PFSK-1 (cell line): ENCODE results near the gene MX2.

ENCODE experiments used
- FOXP2 ChIP-seq: optimal IDR thresholded peaks from 2 replicates; pipeline ENCODE3; 2011; ENCODE audit warnings: borderline replicate concordance, control low read depth, inconsistent platforms; ENCODE audit not compliant: insufficient read depth; ENCODE audit errors: extremely low read length, extremely low read depth
- POLR2AphosphoS5 ChIP-seq: IDR thresholded peaks from 2 replicates; pipeline ENCODE4 v1.6.1; 2012; ENCODE audit warnings: low read depth, mild to moderate bottlenecking, control low read depth, low read length, moderate library complexity
- SIN3A ChIP-seq: IDR thresholded peaks from 2 replicates; pipeline ENCODE4 v1.6.1; 2012; ENCODE audit warnings: mild to moderate bottlenecking, low read length, moderate library complexity, borderline replicate concordance; ENCODE audit not compliant: insufficient read depth
- TAF1 ChIP-seq: IDR thresholded peaks from 2 replicates; pipeline ENCODE4 v1.6.1; 2012; ENCODE audit warnings: low read length, control low read depth, borderline replicate concordance; ENCODE audit not compliant: insufficient read depth
- TF ChIP-seq, protein P1 (sequence below), 2 experiments: IDR thresholded peaks; 2 replicates each; pipeline versions ENCODE4 v1.6.1 to v1.8.0; 2011 to 2012; ENCODE audit warnings: low read depth in 2 of 2, low read length in 2 of 2, control low read depth in 1 of 2, inconsistent platforms in 1 of 2, mild to moderate bottlenecking in 1 of 2, moderate library complexity in 1 of 2; ENCODE audit not compliant: insufficient read depth in 1 of 2

MX2 gene

GRCh38 chr21:41432562-41433460, 71.0 kb downstream of the MX2 start:
- TF ChIP-seq, protein P1, sequence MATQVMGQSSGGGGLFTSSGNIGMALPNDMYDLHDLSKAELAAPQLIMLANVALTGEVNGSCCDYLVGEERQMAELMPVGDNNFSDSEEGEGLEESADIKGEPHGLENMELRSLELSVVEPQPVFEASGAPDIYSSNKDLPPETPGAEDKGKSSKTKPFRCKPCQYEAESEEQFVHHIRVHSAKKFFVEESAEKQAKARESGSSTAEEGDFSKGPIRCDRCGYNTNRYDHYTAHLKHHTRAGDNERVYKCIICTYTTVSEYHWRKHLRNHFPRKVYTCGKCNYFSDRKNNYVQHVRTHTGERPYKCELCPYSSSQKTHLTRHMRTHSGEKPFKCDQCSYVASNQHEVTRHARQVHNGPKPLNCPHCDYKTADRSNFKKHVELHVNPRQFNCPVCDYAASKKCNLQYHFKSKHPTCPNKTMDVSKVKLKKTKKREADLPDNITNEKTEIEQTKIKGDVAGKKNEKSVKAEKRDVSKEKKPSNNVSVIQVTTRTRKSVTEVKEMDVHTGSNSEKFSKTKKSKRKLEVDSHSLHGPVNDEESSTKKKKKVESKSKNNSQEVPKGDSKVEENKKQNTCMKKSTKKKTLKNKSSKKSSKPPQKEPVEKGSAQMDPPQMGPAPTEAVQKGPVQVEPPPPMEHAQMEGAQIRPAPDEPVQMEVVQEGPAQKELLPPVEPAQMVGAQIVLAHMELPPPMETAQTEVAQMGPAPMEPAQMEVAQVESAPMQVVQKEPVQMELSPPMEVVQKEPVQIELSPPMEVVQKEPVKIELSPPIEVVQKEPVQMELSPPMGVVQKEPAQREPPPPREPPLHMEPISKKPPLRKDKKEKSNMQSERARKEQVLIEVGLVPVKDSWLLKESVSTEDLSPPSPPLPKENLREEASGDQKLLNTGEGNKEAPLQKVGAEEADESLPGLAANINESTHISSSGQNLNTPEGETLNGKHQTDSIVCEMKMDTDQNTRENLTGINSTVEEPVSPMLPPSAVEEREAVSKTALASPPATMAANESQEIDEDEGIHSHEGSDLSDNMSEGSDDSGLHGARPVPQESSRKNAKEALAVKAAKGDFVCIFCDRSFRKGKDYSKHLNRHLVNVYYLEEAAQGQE (IDR thresholded peaks at IDR 0.05; ENCODE audit: insufficient read depth in 1 of 2, low read depth in 2 of 2, low read length in 2 of 2), result no peak
- TF ChIP-seq FOXP2, result no peak
- no peak for TF ChIP-seq SIN3A
- TF ChIP-seq POLR2AphosphoS5, result no peak
- no peak for TF ChIP-seq TAF1

- TF ChIP-seq FOXP2 (no peak), POLR2AphosphoS5 (no peak), TAF1 (no peak), SIN3A (no peak)
- TF ChIP-seq, protein P1 (IDR thresholded peaks at IDR 0.05; ENCODE audit: insufficient read depth in 1 of 2, low read depth in 2 of 2, low read length in 2 of 2), result no peak
Observed at GRCh38 chr21:41433566-41433965, 71.7 kb downstream of the MX2 start.

DNA sequence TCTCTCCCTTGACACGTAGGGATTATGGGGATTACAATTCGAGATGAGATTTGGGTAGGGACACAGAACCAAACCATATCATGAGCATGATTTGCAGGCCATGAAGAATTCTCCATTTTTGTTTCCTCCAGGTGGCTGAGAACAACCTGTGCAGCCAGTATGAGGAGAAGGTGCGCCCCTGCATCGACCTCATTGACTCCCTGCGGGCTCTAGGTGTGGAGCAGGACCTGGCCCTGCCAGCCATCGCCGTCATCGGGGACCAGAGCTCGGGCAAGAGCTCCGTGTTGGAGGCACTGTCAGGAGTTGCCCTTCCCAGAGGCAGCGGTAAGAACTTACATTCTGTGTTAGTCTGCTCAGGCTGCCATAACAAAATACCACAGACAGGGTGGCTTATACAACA, 73.9 kb downstream of the MX2 start:
- TF ChIP-seq TAF1 (no peak), FOXP2 (no peak), SIN3A (no peak), POLR2AphosphoS5 (no peak)
- TF ChIP-seq, protein P1 (IDR thresholded peaks at IDR 0.05; ENCODE audit: insufficient read depth in 1 of 2, low read depth in 2 of 2, low read length in 2 of 2), result no peak

GRCh38 chr21:41437729-41438128, 75.9 kb downstream of the MX2 start:
- TF ChIP-seq POLR2AphosphoS5, result no peak
- no peak for TF ChIP-seq FOXP2
- TF ChIP-seq SIN3A, result no peak
- TF ChIP-seq, protein P1 (IDR thresholded peaks at IDR 0.05; ENCODE audit: insufficient read depth in 1 of 2, low read depth in 2 of 2, low read length in 2 of 2), result no peak
- TF ChIP-seq TAF1, result no peak
